ENCODE data around the gene PDE7B.

Gene PDE7B

DNA sequence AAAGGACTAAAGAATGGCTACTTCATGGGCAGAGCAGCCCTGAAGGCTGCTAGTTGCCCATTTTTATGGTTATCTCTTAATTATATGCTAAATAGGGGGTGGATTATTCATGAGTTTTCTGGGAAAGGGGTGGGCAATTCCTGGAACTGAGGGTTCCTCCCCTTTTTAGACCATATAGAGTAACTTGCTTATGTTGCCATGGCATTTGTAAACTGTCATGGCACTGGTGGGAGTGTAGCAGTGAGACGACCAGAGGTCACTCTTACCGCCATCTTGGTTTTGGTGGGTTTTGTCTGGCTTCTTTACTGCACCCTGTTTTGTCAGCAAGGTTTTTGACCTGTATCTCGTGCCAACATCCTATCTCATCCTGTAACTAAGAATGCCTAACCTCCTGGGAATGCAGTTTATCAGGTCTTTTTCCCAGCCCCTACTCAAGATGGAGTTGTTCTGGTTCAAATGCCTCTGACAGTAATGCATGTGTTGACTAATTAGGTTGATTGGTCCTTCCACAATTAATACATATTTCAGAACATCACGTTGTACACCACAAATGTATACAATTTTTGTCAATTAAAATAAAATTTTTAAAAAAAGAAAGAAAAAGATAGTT lies 139.5 kb downstream of the PDE7B start:
- TF ChIP-seq, protein P1, sequence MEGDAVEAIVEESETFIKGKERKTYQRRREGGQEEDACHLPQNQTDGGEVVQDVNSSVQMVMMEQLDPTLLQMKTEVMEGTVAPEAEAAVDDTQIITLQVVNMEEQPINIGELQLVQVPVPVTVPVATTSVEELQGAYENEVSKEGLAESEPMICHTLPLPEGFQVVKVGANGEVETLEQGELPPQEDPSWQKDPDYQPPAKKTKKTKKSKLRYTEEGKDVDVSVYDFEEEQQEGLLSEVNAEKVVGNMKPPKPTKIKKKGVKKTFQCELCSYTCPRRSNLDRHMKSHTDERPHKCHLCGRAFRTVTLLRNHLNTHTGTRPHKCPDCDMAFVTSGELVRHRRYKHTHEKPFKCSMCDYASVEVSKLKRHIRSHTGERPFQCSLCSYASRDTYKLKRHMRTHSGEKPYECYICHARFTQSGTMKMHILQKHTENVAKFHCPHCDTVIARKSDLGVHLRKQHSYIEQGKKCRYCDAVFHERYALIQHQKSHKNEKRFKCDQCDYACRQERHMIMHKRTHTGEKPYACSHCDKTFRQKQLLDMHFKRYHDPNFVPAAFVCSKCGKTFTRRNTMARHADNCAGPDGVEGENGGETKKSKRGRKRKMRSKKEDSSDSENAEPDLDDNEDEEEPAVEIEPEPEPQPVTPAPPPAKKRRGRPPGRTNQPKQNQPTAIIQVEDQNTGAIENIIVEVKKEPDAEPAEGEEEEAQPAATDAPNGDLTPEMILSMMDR (IDR thresholded peaks at IDR 0.05; ENCODE audit: control insufficient read depth, insufficient read depth, low read depth, low read length, missing control alignments): no peak
- no peak overlapping the region for H3K4me3 ChIP-seq (ENCODE audit: control insufficient read depth, low read depth, low read length)
- DNase-seq (ENCODE audit: low read depth): no peak

DNA sequence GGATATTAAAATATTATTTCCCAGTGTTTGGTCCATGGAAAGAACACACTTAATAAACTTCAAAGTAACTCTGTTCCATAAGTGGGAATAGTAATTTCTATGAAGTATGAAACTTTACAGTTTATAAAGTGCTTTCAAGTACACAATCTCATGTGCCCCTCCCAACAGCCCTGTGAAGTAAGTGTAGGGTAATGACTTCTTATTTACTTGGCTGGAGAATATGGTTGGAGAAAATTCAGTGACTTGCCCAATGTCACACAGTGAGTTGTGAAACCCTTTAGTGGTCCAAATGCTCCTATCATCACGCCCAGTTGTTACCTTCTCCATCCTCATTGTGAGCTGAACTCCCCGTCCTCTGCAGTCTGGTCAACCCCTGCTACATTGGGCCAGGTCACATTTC lies 141.2 kb downstream of the PDE7B start:
- TF ChIP-seq, protein P1 (IDR thresholded peaks at IDR 0.05; ENCODE audit: control insufficient read depth, insufficient read depth, low read depth, low read length, missing control alignments): no peak
- DNase-seq (ENCODE audit: low read depth): no peak
- no peak overlapping the region for H3K4me3 ChIP-seq (ENCODE audit: control insufficient read depth, low read depth, low read length)

DNA sequence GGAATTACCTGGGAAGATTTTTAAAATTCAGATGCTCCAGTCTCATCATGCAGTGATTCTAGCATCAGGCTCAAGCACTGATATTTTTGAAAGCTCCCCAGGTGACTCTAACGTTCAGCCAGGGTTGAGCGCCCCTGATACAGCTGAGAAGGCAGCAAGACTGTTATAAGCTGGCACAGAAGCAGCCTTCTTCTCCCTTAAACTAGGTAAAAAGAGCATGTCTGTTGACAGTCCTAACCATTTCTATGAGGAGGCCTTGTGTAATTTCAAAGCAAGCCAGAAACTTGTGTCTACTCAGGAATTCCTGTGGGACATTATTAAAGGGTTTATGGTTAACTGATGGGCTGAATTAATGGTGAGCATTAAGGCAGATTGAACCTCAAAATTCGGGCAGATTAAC lies 141.9 kb downstream of the PDE7B start:
- no peak overlapping the region for H3K4me3 ChIP-seq (ENCODE audit: control insufficient read depth, low read depth, low read length)
- DNase-seq (ENCODE audit: low read depth): no peak
- TF ChIP-seq, protein P1 (IDR thresholded peaks at IDR 0.05; ENCODE audit: control insufficient read depth, insufficient read depth, low read depth, low read length, missing control alignments): no peak

DNA sequence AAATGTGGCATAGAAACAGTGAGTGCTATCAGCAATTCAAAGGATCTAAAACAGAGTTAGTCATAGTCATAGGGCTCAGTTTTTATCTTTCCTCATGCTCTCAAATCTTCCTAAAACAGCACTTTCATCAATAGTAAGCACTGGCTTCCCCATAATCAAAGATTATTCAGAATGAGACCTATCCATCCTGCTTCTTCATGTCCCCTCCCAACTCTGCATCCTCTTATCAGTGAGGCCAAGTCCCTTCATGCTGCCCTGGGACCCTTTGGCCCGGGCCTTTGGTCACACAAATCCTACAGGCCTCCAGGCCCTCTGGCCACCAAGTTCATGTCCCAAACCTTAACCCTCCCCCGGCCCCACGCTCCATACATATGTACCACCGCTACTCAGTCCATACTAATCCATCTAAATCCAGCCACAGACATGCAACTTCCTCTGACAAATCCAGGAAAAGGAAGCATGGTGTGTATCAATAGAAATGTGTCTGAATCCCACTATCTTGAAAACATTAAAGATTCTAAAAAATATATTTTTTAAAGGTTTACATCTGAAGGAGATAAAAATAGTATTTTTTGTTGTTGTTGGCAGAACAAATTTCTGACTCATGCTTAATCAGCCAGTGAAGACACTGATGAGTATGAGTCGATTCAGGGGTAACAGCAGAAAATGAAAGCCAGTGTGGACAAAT lies 143.5 kb downstream of the PDE7B start:
- TF ChIP-seq, protein P1 (IDR thresholded peaks at IDR 0.05; ENCODE audit: control insufficient read depth, insufficient read depth, low read depth, low read length, missing control alignments): no peak
- no peak overlapping the region for H3K4me3 ChIP-seq (ENCODE audit: control insufficient read depth, low read depth, low read length)
- DNase-seq (ENCODE audit: low read depth): no peak

DNA sequence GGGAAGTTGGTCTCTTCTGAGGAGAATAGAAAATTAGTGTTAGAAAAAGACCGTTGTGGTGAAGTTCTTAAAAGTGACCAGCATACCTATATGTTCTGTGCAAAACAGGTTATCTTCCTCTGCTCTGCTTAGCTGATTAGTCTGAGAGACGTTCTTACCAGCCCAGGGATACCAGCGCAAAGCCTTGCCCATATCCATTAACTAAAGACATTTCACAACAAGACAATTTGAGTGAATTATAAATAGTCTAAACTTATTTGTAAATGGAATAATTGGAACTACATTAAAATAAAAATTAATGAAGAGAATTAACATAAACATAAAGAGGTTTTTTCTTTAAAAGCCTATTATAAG lies 144.0 kb downstream of the PDE7B start:
- TF ChIP-seq, protein P1 (IDR thresholded peaks at IDR 0.05; ENCODE audit: control insufficient read depth, insufficient read depth, low read depth, low read length, missing control alignments): no peak
- no peak for DNase-seq (ENCODE audit: low read depth)
- H3K4me3 ChIP-seq (ENCODE audit: control insufficient read depth, low read depth, low read length): no peak overlapping the region

DNA sequence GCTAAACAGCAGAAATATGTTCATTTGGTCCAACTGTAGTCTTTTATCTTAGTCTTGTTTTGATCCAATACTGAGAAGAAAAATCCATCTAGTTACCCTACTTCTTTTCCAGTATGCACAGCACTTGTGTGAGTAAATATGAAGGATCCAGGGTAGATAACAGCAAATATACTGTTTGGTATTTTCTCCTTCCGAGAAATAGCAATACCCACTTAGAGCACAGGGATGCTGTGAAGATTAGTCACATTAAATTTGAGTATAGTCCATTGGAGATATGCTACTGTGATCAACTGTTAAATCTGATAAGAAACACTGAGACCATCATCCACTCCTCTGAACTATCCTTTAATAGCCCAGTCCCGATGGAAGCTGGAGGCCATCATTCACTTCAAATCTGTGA lies 145.2 kb downstream of the PDE7B start:
- no peak overlapping the region for H3K4me3 ChIP-seq (ENCODE audit: control insufficient read depth, low read depth, low read length)
- TF ChIP-seq, protein P1 (IDR thresholded peaks at IDR 0.05; ENCODE audit: control insufficient read depth, insufficient read depth, low read depth, low read length, missing control alignments): no peak
- DNase-seq (ENCODE audit: low read depth): no peak

All from AG09309 (cell line).